GM19238 (cell line): Measurements from ENCODE around the gene JPH3.

Experiments used
- DNase-seq: peaks from one replicate; pipeline ENCODE4 v3.0.0; 2011; ENCODE audit warnings: low spot score; ENCODE audit not compliant: insufficient read length

The JPH3 gene

GRCh38 chr16:87600246-87600645, 2.1 kb upstream of the JPH3 start:
- DNase-seq = no peak

DNA sequence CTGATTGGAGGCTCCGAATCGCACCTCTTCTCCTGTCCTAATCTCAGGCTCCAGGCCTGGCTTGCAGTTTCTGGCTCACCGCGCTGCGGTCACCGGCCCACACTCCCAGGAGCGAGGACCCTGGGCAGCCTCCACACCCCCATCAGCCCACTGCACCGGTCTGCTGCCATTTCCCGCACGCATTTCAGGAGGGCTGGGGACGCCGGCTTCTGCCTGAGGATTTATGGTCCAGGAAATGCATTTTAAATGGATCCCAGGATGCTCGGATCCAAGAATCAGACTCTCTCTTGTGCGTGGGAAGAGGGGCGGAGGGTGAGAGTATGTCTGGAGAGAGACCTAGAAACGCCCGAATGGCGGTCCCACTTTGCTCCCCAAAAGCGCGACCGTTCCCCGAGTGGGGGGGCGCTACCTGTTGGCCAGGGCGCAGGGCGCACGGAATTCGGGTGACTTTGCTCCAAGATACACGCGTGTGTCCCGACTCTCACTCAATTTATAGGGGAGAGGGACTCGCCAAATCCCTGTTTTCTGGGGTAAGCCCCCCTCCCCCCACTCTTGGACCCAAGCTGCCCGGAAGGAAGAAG, 817 bp upstream of the JPH3 start:
- no peak for DNase-seq

DNA sequence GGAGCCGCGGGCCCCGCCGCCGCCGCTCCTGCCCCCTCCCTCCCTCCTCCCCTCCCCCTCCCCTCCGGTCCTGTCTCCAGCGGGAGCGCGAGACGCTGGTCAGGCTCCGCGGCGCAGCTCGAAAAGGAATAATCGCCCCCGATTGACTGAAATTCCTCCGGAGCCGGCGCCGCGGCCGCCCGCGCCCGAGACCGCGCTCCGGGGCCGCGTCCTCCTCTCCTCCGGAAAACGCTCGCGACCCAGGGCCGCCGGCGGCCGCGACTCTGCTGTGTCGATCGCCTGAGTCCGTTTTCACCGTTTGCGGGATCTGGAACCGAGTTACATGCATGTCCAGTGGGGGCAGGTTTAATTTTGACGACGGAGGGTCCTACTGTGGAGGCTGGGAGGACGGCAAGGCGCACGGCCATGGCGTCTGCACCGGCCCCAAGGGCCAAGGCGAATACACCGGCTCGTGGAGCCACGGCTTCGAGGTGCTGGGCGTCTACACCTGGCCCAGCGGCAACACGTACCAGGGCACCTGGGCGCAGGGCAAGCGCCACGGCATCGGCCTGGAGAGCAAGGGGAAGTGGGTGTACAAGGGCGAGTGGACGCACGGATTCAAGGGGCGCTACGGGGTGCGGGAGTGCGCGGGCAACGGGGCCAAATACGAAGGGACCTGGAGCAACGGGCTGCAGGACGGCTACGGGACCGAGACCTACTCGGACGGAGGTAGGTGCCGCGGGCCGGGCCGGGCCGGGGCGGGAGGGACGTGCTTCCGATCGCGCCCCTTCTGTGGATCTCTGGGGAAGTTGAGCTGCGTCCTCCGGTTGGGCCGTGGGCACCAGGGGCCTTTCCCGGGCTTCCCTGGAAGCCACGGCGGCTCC, 744 bp downstream of the JPH3 start:
- DNase-seq = no peak

GRCh38 chr16:87603684-87604633, 1.7 kb downstream of the JPH3 start:
- no peak for DNase-seq

GRCh38 chr16:87604634-87605111, 2.4 kb downstream of the JPH3 start:
- no peak for DNase-seq

DNA sequence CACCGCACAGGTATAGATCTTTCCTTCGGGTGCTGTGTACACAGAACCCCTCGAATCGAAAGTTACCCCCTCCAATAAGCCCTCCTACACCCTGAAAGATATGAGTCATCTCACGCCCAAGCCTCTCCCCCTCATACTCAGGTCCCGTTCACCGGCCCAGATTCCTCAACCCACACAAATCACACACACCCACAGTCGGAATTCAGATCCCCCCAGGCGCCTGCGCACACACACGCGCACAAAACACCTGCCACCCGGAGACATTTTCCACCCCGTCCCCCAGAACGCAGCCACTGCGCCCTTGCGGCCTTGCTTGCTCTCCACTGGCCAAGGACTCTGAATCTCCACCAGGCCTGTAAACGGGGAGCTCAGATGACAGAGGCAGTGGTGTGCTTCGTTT, 4.9 kb downstream of the JPH3 start:
- no peak for DNase-seq

GRCh38 chr16:87607871-87608270, 5.6 kb downstream of the JPH3 start:
- DNase-seq = no peak

- peak; percentile 44 for DNase-seq
Measured at GRCh38 chr16:87608400-87608985, 6.2 kb downstream of the JPH3 start.

- DNase-seq = no peak
Measured at GRCh38 chr16:87610026-87610425, 7.7 kb downstream of the JPH3 start.

GRCh38 chr16:87611456-87611855, 9.1 kb downstream of the JPH3 start:
- DNase-seq = no peak

- DNase-seq = no peak
Measured at GRCh38 chr16:87613961-87614360, 11.7 kb downstream of the JPH3 start.

DNA sequence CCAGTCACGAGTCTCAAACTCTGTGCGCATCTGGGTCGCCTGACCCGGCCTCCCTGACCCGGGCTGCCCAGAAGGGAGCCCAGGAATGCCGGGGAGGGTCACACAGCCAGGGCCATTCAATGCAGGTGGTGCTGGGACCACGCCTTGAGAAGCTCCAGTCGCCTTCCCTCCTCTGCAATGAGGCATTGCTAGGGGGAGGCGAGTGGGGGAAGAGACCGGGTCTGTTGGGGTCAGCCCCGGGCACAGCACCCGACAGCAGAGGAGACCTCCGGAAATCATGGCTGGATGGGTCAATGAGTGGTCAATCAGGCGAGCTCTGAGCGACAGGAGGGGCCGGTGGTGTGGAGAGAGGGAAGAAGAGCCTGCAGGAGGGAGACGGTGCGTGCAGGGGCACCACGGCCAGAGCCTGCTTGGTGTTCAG, 13.3 kb downstream of the JPH3 start:
- DNase-seq = no peak

DNA sequence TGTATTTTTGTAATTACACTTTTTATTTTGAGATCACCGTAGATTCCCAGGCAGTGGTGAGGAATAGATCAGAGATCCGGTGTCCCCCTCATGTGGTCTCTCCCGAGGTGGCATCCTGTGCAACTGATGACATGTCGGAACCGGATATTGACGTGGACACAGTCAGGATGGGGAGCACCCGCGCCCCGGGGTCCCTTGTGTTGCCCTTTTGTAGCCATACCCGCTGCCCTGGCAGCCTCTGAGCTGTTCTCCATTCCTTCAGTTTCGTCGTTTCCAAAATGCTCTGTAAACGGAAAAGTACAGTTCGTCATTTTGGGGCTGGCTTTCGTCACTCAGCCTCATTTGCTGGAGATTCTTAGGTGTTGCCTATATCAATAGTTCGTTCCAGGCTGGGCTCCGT, 14.2 kb downstream of the JPH3 start:
- no peak for DNase-seq

DNA sequence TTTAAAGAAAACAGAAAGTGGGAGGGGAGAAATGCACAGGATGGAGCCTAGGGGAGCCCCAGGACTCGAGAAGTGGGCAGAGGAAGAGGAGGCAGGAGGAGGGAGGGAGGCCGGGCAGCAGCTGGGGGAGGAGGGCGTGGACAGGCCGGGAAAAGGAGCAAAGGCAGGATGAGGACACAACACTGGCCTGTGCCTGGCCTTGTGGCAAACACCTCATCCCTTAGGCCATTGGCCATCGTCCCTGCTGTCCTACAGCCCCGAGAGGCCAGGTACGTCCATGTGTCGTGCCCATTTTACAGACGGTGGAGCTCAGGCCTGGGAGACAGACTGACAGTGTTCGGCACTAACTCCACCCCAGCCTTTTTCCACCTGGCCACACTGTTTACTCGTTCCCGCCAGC, 15.9 kb downstream of the JPH3 start:
- DNase-seq = no peak

DNA sequence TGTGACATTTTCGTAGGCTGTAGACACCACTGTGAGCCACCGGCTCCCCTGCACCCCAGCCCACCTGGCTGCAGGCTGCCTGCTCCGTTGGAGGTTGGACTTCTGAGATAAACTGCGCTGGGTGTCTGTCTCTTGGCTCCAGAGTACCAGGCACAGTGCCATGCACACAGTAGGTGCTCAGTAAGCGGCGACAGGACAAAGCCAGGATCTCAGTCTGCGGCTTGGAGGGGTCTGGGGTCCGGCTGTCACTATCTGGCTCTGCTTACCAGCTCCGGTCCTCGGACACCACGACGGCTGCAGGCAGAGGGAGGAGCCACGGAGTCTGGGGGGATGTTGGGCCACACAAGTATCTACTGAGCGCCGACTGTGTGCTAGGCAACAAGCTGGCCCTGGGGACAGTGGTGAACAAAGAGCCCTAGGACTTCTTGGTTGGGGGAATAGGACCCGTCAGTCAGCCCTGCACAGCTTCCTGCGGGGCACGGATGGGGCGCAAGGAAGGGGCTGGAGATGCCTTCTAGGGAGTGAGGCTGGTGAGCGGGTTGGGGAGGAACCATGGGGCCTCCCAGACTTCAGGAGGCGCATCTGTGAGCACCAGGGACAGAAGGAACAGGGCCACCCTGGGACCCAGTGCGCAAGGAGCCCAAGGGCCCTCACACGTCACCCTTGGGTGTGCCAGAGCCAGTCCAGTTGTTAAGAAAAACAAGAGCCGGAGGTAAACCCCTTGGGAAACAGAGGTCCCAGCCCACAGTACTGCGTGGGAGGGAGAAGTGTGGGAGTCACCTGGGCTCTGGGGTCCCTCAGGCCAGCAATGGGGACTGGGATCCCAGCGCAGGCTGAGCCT, 17.3 kb downstream of the JPH3 start:
- no peak for DNase-seq

- DNase-seq = no peak
Measured at GRCh38 chr16:87620201-87620495, 17.8 kb downstream of the JPH3 start.

DNA sequence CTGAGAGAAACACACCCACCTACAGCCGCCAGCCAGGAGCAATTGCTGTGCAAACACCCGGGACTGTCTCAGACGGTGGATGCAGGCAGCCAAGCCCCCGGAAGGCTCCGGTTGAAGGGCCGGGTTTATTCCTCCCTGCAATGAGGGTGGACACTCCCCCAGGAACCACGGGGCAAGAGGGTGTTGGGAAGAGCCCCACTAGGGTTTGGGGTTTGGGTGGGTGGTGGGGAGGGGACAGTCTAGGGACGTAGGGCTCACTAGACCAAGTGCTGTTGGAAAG, 19.2 kb downstream of the JPH3 start:
- DNase-seq = no peak

DNA sequence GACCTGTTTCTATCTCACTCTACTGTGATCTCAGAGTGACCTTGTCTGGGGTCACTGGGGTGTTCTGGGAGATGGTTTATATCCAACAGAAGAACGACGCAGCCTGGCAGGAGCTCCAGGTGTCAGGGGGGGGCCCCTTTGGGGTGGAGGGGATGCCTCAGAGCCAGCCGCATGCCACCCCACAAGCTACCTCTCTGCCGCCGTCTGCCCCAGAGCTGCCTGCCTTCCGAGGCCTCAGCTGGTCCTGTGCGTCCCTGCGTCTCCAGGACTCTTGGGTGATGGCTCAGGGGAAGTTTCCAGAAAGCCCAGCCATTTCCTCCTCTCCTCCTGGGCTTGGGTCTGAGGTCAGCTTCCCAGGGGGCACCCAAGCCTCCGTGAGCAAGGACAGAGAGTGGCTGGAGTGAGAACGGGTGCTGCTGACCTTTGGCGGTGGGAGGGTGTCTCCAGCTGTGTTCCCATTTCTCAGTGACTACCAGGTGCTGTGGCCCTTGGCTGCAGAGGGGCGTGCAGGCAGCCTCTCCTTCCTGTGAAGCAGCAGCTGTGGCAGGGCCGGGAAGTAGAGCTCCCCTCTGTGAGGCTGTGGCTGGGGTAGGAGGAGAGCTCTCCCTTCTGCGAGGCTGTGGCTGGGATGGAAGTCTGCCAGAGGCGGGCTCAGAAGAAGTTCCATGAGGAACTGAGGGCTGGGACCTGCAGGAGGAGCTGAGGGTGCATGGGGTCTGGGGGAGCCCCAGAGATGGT, 19.8 kb downstream of the JPH3 start:
- DNase-seq = no peak

DNA sequence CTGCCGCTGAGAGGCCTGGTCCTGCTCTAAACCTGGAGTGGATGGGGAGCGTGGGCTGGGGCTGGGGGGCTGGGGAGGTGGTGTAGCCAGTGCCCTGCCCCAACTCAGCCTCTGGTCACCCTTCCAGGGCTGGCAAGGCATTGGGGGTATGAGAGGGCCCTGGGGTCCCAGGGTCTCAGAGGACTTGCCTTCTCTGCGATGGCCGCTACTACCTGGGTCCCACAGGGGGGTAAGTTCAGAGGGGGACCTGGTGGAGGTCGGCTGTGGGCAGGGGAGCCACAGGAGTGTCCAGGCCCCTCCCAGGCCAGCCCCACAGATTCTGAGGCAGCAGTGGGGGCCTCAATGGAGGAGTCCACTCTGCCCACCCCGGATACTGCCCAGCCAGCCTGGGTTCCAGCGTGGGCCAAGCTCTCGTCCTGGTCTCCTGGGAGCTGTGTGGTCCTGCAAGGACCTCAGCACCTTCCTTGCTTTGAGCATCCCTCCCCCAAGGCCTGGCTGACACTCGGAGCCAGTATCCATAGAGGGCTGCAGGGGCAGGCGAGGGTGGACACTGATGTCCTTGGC, 20.5 kb downstream of the JPH3 start:
- no peak for DNase-seq

- no peak for DNase-seq
Measured at GRCh38 chr16:87625241-87625797, 23.0 kb downstream of the JPH3 start.
